ENCODE measurements around the gene RBP3. TPM values are rescaled to one million over a fixed set of nuclear protein-coding genes. Genes with fewer than 3 reads are reported as not detected.

Gene RBP3
- total and polyA plus RNA-seq, 2 of the 4 experiments (the other 2 are of a cell fraction) = not detected

GRCh38 chr10:47307381-47307780 is 40.8 kb upstream of the RBP3 start (continued):
- TF ChIP-seq, protein P1, sequence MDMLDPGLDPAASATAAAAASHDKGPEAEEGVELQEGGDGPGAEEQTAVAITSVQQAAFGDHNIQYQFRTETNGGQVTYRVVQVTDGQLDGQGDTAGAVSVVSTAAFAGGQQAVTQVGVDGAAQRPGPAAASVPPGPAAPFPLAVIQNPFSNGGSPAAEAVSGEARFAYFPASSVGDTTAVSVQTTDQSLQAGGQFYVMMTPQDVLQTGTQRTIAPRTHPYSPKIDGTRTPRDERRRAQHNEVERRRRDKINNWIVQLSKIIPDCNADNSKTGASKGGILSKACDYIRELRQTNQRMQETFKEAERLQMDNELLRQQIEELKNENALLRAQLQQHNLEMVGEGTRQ (IDR thresholded peaks at IDR 0.05; ENCODE audit: low read depth, low read length) = no peak

DNA sequence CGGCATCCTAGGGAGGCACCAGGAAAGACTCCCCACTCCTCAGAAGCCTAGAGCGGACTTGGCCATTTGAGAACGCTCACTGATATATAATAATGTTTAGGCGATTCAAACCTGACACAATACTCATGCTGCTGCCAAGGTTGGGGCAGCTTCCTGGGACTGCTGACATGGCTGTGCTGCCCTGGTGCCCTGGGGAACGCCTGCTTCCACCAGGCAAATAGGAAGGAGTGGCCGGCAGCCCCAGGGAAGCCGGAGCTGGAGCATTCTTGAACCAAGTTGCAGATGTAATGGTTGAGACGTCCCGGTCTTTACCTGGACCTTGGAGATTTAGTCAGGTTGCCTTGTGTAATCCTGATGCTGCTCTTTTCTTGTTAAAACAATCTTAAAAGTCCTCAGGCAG is 39.4 kb upstream of the RBP3 start:
- CTCF ChIA-PET = interaction anchor here (1.1 kb wide), 1 partner anchor 34 kb away, joined by 5 read pairs; no protein-coding TSS in a partner anchor
- no peak overlapping the region for H2BK120ac ChIP-seq (ENCODE audit: low read depth, low read length)
- TF ChIP-seq MAZ (IDR thresholded peaks at IDR 0.05; ENCODE audit: borderline replicate concordance, low read depth, low read length) = no peak
- no peak for TF ChIP-seq NFE2L2 (IDR thresholded peaks at IDR 0.05; ENCODE audit: low read depth, low read length)
- TF ChIP-seq RFX5 (IDR thresholded peaks at IDR 0.05; ENCODE audit: low read depth, low read length) = no peak
- no peak for TF ChIP-seq MAFK (IDR thresholded peaks at IDR 0.05; ENCODE audit: low read depth, low read length)
- no peak for TF ChIP-seq BHLHE40 (IDR thresholded peaks at IDR 0.05; ENCODE audit: low read depth, low read length)
- TF ChIP-seq MXI1 (IDR thresholded peaks at IDR 0.05; ENCODE audit: borderline replicate concordance, low read depth, low read length) = no peak
- TF ChIP-seq, protein P2, sequence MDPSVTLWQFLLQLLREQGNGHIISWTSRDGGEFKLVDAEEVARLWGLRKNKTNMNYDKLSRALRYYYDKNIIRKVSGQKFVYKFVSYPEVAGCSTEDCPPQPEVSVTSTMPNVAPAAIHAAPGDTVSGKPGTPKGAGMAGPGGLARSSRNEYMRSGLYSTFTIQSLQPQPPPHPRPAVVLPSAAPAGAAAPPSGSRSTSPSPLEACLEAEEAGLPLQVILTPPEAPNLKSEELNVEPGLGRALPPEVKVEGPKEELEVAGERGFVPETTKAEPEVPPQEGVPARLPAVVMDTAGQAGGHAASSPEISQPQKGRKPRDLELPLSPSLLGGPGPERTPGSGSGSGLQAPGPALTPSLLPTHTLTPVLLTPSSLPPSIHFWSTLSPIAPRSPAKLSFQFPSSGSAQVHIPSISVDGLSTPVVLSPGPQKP (IDR thresholded peaks at IDR 0.05; ENCODE audit: borderline replicate concordance, low read depth, low read length) = no peak
- TF ChIP-seq CTCF (conservative IDR thresholded peaks at IDR 0.05; ENCODE audit: low read depth, low read length) = no peak
- TF ChIP-seq RAD21 (IDR thresholded peaks at IDR 0.05; ENCODE audit: low read length) = no peak
- no peak for TF ChIP-seq SMC3 (IDR thresholded peaks at IDR 0.05; ENCODE audit: low read depth, low read length)
- TF ChIP-seq, protein P1 (IDR thresholded peaks at IDR 0.05; ENCODE audit: low read depth, low read length) = no peak
- no peak for TF ChIP-seq FOS (IDR thresholded peaks at IDR 0.05; ENCODE audit: low read depth, low read length)

More for the DNA sequence above, 39.4 kb upstream of the RBP3 start:
- 65% methylated on average over 2 of the region's 9 CpGs; no CpG with 5 or more reads in 1 of the 2 experiments for WGBS, 2 experiments (ENCODE audit: extremely low coverage in 2 of 2, insufficient read length in 1 of 2)
- dilution Hi-C loops (cut with HindIII; ENCODE audit: low sequenced_read_pairs, unreplicated experiment) = no loop called here
- H3K56ac ChIP-seq (ENCODE audit: extremely low read depth, insufficient read depth, low read length) = no peak overlapping the region
- BruUV-seq (replicated peaks) = no TSS peak
- no peak overlapping the region for H2BK20ac ChIP-seq (ENCODE audit: low read depth, low read length)
- H3K23ac ChIP-seq (ENCODE audit: low read depth, low read length) = no peak overlapping the region
- H3K4ac ChIP-seq (ENCODE audit: low read depth, low read length) = no peak overlapping the region
- H2AK9ac ChIP-seq (replicated peaks; ENCODE audit: low read depth, low read length, poor library complexity) = no peak overlapping the region
- no peak overlapping the region for H3K14ac ChIP-seq (replicated peaks; ENCODE audit: low read depth, low read length)
- H3K9me3 ChIP-seq (ENCODE audit: control insufficient read depth, insufficient read depth, low read length) = no peaks in the 10 kb centered on the region
- no peak overlapping the region for H2BK5ac ChIP-seq (ENCODE audit: low read depth, low read length, poor library complexity, severe bottlenecking)
- POLR2A ChIA-PET (ENCODE audit: unreplicated experiment) = no interaction called here
- H3K79me1 ChIP-seq (ENCODE audit: low read depth in 1 of 2, low read length in 2 of 2) = no peaks in the 10 kb centered on the region
- no peaks in the 10 kb centered on the region for H3K9me1 ChIP-seq (ENCODE audit: insufficient read depth, low read length)
- H3K4me2 ChIP-seq (ENCODE audit: low read depth, low read length) = no peak overlapping the region
- no peak overlapping the region for H3K9ac ChIP-seq (ENCODE audit: low read depth, low read length)
- no peak overlapping the region for H4K91ac ChIP-seq (ENCODE audit: insufficient read depth, low read depth, low read length)
- in situ Hi-C loops (cut with MboI; ENCODE audit: low sequenced_read_pairs) = loop anchor here (10.0 kb wide), 1 partner anchor 284 kb away; no protein-coding TSS in a partner anchor
- no peak for ATAC-seq (ENCODE audit: low read depth)
- H2AFZ ChIP-seq (replicated peaks; ENCODE audit: low read length, poor library complexity) = no peak overlapping the region
- no peak overlapping the region for H3K18ac ChIP-seq (ENCODE audit: low read depth, low read length)
- no peak overlapping the region for H2BK15ac ChIP-seq (ENCODE audit: low read depth, low read length)
- intact Hi-C loops (cut with micrococcal nuclease) = no loop called here
- no peak overlapping the region for H4K5ac ChIP-seq (ENCODE audit: low read depth, low read length)
- no peak overlapping the region for H3K27ac ChIP-seq (ENCODE audit: insufficient read depth, low read length)
- no peak overlapping the region for H2AK5ac ChIP-seq (ENCODE audit: low read depth, low read length)
- no peak for DNase-seq
- peaks cover 37% of the 10 kb centered on the region for H3K27me3 ChIP-seq (ENCODE audit: control insufficient read depth, insufficient read depth, low read length)
- no peaks in the 10 kb centered on the region for H3K36me3 ChIP-seq (ENCODE audit: control insufficient read depth, insufficient read depth, low read length)
- H3K4me3 ChIP-seq (ENCODE audit: insufficient read depth, low read depth, low read length) = no peak overlapping the region
- H4K20me1 ChIP-seq (ENCODE audit: insufficient read depth, low read length) = no peaks in the 10 kb centered on the region
- no peaks in the 10 kb centered on the region for H3K4me1 ChIP-seq (ENCODE audit: control insufficient read depth, insufficient read depth, low read length)
- H4K8ac ChIP-seq (ENCODE audit: low read depth in 2 of 2, low read length in 2 of 2) = no peak overlapping the region

Data from IMR-90 (cell line).